ENCODE measurements around the gene MANSC1.
A peak's percentile ranks its signal among the peaks of the same experiment; 100 is the strongest.
"Not testable (repeated sequence)": the region's sequence is repeated elsewhere in the genome, so short reads cannot be mapped to it uniquely, and the experiment has no call there.

MANSC1 gene

DNA sequence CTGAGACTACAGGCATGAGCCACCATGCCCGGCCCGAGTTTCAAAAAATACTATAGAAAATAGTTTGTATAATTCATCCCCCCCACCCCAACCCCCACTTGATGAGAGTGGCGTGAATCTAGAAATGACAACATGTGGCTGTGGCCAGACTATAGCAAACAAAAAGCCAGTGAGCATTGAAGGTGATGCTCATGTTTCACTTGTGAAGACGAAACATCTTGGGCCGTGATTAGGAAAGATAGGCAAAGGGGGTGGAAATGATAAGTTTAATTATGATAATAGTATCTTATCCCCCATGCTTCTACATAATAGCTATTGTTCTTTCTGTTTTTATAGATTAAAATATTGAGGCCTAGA, 15.4 kb upstream of the MANSC1 start:
- DNase-seq (ENCODE audit: low read depth), result no peak

DNA sequence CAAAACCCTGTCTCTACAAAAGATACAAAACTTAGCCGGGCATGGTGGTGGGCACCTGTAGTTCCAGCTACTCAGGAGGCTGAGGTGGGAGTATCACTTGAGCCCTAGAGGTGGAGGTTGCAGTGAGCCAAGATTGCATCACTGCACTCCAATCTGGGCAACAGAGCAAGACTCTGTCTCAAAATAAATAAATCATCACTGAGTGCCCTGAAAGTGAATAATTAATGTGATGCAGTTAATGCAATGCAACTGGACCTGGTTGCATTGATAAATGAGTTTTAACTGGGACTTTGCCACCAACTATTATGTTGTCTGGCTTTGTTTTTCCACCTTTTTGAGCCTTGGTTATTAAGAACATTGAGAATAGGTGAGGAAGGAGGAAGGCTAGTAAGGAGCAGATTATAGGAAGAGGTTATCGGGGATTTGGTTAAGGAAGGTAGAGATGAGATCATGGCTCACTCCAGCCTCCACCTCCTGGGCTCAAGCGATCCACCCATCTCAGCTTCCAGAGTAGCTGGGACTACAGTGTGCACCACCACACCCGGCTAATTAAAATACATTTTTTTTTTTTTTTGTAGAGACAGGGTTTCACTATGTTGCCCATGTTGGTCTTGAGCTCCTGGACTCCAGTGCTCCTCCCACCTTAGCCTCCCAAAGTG, 14.9 kb upstream of the MANSC1 start:
- DNase-seq (ENCODE audit: low read depth), result no peak

DNA sequence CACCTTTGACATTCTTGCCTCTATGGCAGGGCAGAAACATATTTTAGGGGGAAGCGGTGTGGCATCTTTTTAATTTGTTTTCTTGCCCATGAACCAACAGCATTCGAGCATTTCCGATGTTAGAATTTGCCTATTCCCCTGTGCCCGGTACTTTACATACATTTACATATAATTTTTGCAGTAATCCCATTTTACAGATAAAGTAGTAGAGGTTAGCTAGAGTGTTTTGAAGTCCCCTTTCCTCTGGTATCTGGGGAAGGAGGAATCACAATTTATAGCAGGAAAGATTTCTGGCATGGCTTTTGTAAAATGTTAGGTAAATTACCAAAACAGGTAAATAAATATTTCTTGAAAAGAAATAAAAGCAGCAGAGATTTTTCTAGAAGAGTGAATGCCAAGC, 8.5 kb upstream of the MANSC1 start:
- DNase-seq (ENCODE audit: low read depth), result no peak

DNA sequence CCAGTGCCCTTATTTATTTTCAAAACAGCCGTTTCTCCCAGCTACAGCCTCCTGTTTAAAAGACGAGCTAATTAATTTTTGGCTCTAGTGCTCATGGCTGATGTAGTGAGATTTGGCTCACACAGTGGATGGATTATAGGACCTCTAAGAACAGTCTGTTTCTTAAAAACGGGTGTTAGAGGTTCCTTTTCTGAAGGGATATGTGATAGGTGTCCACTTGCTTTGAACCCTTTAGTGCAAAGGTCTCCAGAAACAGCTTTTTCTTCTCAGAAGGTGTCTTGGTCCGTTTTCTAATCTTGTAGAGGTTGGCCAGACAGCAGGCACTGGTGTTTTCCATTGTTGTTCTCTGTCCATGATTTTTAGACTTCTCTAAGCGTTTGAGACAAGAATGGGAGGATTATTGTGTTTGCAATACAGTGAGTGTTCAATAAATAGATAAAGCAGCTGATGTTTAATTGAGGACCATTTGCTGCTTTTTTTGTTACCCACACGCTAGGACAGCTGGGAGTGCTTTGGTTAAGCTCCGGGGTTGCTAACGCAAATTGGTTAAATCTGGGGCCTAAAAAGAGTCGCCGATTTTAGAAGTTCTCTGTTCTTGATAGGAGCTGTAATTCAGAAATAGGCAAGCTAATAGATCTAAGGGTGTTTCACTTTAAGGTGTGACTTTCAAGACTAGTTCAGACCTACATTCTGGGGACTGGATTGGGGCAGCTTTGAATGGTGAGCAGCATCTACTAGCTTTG, 7.8 kb upstream of the MANSC1 start:
- DNase-seq (ENCODE audit: low read depth), result no peak

DNA sequence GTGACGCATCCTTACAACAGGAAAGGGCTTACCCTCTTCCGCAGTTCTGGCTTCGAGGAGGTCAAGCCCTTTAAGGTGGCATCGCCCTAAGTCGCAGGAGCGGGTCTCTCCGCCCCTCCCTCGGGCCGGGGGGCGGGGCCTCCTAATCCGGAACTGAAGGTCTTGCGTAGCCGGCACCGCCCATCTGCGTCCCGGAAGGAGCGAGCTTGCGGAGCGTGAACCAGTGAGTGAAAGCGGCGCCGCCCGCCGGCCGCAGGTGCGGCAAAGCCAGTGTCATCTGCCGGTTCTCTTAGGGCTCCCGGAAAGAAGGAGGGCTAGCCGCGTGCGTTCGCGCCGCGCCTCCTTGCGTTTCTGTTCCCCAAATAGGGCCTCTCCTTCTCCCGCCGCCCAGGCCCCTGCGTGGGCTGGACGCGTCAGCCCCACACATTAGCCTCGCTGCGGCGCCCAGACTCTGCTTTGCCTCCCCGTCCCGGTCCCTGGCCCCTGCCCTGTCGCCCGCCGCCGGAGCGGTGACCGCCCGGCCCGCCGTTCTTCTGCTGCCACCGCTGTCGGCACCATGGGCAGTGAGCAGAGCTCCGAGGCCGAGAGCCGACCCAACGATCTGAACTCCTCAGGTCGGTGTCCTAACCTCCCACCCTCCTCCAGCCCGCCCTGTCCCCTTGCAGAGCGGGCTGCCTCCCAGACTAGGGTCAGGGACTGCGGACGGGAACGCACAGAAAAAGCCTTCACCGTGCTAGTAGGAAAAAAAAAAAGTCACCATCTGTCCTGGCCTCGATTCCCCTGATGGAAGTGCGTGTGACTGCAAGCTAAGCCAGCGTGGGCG, 7.1 kb upstream of the MANSC1 start, which contains the start of gene BORCS5:
Gene BORCS5, plus strand, starts transcription at position 183 of the 823 bp plus-strand sequence. Its CDS starts 374 bp downstream, at position 557.
- DNase-seq (ENCODE audit: low read depth), result peak; percentile 98

DNA sequence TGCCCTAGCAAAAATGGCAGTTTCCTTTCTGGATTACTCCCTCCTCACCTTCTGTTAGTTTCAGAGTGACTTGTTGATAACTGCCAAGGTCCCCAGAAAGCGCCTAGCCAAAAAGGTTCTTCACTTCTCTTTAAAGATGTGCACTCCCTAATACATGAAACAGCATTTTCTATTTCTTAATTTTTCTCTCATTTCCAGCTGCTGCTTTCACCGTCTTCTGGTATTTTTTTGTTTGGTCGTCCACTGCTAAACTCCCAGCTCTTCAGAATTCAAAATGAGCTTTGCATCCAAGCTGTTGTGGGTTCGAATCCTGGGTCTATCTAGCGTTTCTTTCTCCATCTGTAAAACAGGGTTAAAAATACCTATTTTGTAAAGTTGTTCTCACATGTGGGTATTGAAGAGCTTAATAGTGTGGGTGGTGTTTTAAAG, 6.4 kb upstream of the MANSC1 start:
- DNase-seq (ENCODE audit: low read depth), result no peak

DNA sequence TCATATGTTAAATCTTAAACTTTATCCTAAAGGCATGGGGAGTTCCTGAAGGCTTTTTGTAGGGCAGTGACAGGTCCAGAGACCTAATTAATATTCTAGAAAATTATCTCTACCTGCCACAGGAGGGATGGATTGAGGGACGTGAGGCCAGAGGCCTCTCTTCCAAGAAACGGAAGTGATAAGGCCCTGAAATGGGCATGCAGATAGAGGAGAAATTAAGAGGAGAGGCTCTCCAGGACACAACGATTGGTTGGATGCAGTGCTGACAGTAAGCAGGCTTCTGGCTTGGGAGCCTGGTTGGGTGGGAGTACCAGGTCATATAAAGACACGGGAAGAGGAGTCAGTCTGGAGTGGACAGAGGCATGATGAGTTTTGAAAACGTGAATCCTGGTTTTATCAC, 3.8 kb upstream of the MANSC1 start:
- DNase-seq (ENCODE audit: low read depth), result no peak

DNA sequence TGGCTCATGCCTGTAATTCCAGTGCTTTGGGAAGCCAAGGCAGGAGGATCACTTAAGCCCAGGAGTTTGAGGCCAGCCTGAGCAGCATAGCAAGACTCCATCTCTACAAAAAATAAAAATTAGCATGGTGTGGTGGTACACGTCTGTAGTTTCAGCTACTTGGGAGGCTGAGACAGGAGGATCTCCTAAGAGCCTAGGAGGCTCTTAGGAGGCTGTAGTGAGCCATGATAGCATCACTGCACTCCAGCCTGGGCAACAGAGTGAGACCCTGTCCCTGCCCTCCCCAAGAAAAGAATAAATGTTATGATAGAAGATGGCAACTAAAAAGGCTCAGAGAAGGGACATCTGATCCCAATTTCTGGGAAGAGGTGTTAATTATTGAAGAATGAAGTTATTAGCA, 3.2 kb upstream of the MANSC1 start:
- no peak for DNase-seq (ENCODE audit: low read depth)

DNA sequence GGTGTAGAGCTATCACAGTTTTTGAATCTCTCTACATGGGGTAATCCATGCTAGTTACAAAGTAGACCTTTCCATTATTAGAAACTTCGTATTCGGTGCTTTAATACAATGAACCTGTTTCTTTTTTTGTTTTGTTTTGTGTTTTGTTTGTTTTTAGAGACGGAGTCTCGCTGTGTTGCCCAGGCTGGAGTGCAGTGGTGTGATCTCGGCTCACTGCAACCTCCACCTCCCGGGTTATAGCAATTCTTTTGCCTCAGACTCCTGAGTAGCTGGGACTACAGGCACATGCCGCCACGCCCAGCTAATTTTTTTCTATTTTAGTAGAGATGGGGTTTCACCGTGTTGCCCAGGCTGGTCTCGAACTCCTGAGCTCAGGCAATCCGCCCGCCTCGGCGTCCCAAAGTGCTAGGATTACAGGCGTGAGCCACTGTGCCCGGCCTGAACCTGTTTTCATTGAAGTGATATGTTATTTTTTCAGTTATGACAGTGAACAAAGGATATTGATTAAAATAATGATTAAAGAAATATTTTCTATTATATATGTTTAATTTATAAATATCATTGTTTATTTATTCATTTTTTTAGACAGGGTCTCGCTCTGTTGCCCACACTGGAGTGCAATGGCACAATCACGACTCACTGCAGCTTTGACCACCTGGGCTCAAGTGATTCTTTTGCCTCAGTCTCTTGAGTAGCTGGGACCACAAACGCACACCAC, 1.6 kb upstream of the MANSC1 start:
- not testable (repeated sequence) for DNase-seq (ENCODE audit: low read depth)

DNA sequence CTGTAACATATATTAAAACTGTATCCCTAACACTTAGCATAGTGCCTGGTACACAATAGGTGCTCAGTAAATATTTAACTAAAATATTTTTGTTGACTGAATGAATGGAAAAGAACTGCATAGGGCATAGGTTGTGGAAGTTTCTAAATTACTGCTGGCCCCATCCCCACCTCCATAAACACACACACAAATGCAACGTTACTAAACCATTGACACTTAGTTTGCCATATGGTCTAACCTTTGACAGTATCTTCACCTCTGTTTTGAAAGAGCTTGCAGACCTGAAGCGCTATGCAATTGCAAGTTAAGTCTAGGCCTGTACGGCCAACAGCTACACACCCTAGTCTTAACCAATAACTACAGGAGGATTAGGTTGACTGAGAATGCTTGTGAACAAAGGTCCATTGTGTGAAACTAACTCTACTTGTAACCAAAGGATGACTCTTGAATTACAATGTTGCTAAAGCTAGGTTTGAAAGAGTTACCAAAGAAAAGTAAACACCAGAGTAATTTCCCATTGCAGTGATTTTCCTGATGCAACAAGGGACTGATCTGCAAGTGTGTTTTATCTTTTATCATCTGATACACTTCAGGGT, 924 bp upstream of the MANSC1 start:
- no peak for DNase-seq (ENCODE audit: low read depth)

DNA sequence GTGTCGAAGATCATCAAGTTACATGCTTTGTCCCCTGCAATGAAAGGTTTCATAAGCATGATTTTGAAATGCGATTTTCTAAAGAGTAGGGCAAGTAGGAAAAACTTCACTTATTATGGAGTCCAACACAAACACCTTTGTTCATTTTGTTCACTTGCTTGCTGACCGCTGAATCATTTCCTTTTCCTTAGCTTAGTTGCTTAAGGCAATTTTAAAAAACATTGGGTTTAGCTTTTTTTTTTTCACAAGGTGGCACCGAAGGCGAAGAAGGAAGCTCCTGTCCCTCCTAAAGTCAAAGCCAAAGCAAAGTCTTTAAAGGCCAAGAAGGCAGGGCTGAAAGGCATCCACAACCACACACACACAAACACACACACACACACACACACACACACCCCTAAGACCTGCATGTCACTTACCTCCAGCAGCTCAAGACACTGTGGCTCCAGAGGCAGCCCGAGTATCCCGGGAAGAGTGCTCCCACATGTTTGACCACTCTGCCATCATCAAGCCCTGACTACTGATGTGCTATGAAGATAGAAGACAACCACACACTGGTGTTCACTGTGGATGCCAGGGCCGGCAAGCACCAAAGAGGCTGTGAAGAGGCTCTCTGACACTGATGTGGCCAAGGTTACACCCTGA, 11.4 kb downstream of the MANSC1 start:
- DNase-seq (ENCODE audit: low read depth), result no peak

DNA sequence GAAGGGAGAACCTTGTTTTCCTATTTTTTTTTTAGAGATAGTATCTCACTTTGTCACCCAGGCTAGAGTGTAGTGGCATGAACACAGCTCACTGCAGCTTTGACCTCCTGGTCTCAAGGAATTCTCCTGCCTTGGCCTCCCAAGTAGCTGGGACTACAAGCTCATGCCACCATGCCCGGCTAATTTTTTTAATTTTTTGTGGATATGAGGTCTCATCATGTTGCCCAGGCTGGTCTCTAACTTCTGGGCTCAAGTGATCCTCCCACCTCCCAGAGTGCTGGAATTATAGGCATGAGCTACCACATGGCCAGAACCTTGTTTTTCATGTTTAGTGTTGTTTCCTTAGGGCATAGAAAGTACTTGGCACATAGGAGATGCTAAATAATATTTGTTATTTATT, 13.5 kb downstream of the MANSC1 start:
- DNase-seq (ENCODE audit: low read depth), result no peak

DNA sequence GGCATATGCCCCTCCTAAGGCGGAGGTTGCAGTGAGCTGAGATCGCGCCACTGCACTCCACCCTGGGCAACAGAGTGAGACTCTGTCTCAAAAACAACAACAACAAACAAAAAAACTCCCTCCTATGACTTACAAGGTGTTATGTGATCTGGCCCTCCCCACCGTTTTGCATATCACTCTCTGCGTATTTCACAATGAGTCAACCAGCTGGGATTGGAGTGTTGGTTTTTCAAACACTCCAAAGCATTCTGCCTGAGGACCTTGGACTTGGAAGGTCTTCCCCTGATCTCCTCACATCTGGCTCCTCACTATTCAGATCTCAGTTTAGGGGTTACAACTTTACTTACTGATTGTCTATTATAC, 14.0 kb downstream of the MANSC1 start:
- no peak for DNase-seq (ENCODE audit: low read depth)

DNA sequence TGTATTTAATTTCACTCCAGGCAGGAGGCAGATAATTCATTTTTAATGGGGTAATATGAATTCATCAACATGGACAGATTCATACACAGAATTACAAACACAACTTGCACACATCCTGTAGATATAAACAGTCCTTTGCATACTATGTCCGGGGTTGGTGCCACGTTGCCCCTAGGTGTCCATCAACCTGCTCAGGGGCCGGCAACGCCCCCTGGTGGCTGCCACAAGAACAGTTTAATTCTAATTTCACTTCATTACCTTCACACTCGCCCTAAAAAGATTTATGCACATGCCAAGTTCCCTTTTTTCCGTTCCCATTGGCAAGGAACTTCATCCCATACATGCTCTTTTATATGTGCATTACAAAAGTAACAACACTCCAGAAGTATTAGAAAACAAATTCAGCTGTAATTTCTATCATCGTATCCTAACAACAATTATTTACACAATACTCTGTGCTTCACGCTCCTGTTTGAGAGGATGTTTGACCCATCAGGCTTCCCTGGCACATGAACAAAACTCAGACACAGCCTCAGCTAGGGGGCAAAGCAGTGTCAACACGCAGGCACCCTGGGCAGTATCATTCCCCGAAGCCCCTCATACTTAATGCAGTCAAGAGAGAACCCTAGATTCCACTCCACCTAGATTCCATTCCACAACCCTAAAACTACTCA, 15.5 kb downstream of the MANSC1 start:
- peak; percentile 13 for DNase-seq (ENCODE audit: low read depth)

DNA sequence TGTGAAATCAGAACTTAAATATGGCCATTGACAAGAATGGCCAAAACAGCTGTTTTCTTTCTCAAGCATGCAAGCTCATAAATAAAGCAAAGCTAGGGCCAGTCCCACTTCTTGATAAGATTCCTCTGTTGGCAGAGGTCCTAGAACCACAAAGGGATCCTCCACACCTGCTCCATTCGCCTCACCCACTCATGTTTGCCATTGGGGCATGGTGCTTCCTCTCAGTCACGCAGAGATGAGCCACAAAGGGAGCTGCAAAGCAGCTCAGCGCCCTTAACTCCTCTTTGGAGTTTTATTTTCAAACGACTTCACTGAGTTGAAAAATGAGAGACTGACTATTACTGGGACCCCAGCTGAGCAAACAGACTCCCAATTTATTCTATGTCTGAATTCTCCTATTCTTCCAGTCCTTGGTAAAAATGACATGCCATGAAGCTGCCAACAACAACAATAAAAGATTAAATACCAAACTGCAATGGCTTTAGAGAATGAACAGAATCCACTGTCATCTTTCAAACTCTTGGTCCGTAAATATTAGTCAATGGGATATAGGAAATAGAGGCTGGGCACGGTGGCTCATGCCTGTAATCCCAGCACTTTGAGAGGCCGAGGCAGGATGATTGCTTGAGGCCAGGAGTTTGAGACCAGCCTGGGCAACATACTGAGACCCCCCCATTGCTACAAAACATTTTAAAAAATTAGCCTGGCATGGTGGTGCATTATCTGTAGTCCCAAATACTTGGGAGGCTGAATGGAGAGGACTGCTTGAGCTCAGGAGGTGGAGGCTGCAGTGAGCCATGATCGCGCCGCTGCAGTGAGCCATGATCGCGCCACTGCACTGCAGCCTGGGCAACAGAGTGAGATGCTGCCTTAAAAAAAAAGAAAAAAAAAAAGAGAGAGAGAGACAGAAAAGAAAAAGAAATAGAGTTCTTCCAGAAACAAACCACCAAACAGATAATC, 16.4 kb downstream of the MANSC1 start:
- no peak for DNase-seq (ENCODE audit: low read depth)

DNA sequence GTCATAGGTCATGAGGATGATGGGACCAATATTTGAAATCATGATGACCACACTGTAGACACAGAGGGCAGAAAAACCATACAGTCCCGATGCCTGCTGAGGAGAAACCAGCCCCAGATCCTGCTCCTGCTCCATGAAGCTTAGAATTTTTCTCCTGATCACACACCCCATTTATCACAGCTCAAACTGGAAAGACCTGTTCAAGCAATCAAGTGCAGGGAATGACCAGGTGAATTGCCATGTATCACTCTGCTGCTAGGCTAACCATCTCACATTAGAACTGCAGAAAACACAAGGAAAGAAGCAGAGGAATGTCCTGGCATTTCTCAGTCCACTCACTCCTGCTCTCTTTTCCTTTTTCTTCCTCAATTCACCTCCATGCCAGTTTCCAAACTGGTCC, 18.1 kb downstream of the MANSC1 start:
- no peak for DNase-seq (ENCODE audit: low read depth)

DNA sequence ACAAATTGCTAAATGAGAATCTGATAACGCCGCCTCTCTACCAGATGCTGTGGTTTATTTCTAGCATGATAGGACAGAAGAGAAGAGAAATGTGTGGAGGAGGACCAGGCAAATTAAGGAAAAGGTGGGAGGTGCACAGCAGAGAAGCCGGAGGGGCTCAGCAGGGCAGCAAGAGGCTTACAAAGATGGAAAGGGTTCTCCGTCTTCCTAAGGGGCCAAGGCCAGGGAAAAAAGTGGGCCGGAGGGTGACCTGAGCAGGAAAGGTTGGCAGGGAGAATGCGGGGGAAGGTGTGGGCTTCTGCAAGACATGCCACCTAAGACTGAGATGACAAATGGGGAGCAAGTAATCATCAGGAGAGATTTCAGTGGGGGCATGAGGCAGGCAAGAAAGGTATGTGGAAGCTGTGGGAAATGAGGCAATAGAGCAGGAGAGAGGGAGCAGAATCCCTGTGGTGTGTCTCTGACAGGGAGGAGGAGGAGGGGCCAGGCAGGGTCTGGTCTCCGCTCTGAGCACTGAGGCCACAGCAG, 18.7 kb downstream of the MANSC1 start:
- no peak for DNase-seq (ENCODE audit: low read depth)

DNA sequence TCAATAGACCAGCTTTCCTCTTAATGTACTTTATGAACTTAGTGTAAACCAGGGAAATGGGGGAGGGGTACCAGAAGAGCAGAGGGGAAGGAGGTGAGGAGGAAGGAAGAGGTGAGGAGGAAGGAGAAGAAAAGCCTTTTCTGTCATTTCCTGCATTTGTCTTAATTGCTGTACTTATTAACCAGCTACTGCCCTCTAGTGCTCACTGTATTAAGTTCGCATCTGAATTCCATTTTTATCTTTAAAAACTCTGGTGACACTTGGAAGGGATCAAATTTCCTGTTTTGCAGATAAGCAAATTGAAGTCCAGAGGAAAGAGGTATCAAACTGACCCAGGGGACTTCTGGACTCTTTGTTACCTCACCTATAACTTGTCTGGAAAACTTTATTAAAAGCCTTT, 22.2 kb downstream of the MANSC1 start:
- DNase-seq (ENCODE audit: low read depth), result no peak

DNA sequence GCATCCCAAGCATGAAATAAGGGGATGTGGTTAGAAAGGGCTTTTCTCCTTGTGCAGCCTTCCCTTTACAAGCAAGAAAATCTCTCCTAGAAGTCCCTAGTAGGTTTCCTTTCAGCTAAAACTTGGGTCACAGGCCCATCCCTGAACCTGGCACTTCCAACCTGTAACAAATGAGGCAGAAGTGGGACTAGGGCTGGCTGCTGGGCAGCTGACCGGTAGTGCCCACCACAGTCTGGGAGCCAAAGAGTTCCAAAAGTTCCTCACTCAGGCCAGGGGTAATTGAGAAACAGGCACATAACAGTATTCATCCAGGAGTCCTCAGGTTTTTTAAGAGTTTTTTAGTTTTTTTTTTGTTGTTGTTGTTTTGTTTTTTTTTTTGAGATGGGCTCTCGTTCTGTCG, 23.8 kb downstream of the MANSC1 start:
- no peak for DNase-seq (ENCODE audit: low read depth)

Data from stimulated activated CD4-positive, alpha-beta T cell treated with anti-CD3 and anti-CD28 coated beads, Interleukin-2, amount 100 ng/mL, for 4 hours (primary cell).